SIG-M5 treated with dmso at 0.1 percent for 504 hours (cell line): ENCODE data around the gene NCLN.
"Not testable (repeated sequence)": the region's sequence is repeated elsewhere in the genome, so short reads cannot be mapped to it uniquely, and the experiment has no call there.

Source experiments
- DNase-seq: peaks from one replicate; lab custom pipeline; 2025; ENCODE audit not compliant: unreplicated experiment; lab: John Stamatoyannopoulos, UW

The NCLN gene

DNA sequence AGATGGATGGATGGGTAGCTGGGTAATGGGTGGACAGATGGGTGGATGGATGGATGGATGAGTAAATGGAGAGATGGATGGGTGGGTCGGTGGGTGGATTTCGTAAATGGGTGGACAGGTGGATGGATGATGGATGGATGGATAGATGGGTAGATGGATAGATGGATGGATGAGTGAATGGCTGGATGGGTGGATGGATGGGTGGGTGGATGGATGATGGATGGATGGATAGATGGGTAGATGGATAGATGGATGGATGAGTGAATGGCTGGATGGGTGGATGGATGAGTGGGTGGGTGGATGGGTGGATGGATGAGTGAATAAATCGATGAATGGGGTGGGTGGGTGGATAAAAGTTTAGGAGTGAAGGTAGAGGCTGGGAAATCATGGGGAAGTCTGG, 31.3 kb upstream of the NCLN start:
- DNase-seq, result not testable (repeated sequence)

GRCh38 chr19:3154957-3155736, 30.6 kb upstream of the NCLN start:
- DNase-seq, result peak; percentile 9

GRCh38 chr19:3157096-3157845, 28.5 kb upstream of the NCLN start:
- no peak for DNase-seq

GRCh38 chr19:3159565-3159964, 26.2 kb upstream of the NCLN start:
- no peak for DNase-seq

- no peak for DNase-seq
These were observed 25.5 kb upstream of the NCLN start for GRCh38 chr19:3160219-3160618.

- no peak for DNase-seq
These were observed 24.3 kb upstream of the NCLN start for GRCh38 chr19:3161453-3161852.

DNA sequence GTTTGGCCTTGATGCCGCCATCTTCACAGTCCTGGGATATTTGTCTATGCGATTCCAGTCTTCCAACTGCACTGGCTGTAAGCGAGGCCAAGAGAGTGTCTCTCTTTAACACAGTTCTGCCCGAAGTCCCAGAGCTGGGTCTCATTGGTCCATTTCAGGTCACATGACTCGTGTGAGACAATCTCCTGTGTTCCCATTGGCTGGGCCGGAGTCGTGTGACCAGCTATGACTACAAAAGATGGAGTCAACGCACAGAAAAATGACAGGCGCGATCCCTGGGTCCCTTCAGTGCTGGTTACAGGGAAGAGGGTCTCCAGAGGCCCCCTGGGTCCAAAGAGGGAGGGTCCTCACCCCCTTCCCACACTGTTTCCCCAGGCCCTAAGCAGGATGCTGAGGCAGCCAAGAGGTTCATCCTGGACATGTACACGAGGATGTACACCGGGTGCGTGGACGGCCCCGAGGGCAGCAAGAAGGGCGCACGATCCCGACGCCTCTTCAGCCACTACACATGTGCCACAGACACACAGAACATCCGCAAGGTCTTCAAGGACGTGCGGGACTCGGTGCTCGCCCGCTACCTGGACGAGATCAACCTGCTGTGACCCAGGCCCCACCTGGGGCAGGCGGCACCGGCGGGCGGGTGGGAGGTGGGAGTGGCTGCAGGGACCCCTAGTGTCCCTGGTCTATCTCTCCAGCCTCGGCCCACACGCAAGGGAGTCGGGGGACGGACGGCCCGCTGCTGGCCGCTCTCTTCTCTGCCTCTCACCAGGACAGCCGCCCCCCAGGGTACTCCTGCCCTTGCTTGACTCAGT, 23.1 kb upstream of the NCLN start:
- no peak for DNase-seq

- peak; percentile 53 for DNase-seq
These were observed 22.4 kb upstream of the NCLN start for GRCh38 chr19:3163230-3163886.

DNA sequence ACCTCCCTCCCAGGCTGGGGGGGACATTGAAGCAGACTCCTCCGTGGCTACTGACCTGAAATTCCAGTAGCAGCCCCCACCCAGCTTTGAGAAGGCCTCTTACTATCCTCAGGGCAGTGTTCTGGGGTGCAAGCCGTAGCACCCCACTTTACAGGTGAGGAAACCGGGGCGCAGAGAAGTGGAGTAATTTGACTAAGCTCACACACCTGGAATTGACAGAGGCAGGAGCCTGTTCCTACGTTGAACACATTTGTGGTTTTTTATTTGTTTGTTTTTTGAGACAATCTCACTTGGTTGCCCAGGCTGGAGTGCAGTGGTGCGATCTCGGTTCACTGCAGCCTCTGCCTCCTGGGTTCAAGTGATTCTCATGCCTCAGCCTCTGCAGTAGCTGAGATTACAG, 21.8 kb upstream of the NCLN start:
- no peak for DNase-seq

GRCh38 chr19:3167533-3168272, 18.0 kb upstream of the NCLN start:
- no peak for DNase-seq

GRCh38 chr19:3171894-3172672, 13.6 kb upstream of the NCLN start:
- DNase-seq, result no peak

DNA sequence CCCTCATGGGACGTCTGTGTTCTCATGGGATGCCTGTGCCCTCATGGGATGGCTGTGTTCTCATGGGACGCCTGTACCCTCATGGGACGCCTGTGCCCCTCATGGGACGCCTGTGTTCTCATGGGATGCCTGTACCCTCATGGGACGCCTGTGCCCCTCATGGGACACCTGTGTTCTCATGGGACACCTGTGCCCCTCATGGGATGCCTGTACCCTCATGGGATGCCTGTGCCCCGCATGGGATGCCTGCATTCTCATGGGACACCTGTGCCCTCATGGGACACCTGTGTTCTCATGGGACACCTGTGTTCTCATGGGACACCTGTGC, 13.1 kb upstream of the NCLN start:
- not testable (repeated sequence) for DNase-seq

GRCh38 chr19:3175781-3176714, 9.7 kb upstream of the NCLN start:
- DNase-seq, result no peak

DNA sequence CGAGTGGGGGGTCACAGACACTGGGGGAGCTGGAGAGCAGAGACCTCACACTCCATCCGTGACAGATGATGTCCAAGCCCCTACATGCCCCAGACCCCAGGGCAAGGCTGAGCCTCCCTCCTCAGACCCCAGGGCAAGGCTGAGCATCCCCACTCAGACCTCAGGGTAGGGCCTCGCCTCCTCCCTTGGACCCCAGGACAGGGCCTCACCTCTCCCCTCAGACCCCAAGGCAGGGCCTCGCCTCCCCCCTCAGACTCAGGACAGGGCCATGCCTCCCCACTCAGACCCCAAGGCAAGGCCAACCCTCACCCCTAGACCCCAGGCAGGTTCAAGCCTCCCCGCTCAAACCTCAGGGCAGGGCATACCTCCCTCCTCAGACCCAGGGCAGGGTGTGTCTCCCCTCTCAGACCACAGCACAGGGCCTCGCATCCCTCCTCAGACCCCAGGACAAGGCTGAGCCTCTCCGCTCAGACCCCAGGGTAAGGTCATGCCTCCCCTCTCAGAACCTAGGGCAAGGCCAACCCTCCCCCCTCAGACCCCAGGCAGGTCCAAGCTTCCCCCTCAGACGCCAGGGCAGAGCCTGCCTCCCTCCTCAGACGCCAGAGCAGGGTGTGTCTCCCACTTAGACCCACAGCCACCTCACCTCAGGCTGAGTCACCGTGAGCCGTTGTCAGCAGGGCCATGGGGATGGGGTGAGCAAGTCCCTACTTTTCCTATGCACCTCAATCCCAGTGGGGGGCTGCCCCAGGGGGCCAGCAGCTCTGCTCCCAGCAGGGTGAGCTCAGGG, 8.8 kb upstream of the NCLN start:
- peak; percentile 58 for DNase-seq

GRCh38 chr19:3178377-3178972, 7.3 kb upstream of the NCLN start, which contains the start of gene S1PR4:
TSS of gene S1PR4 (plus strand) at chr19:3178769. CDS start at chr19:3178793, 24 bp downstream.
- peak; percentile 78 for DNase-seq

- peak; percentile 25 for DNase-seq
These were observed 6.6 kb upstream of the NCLN start for GRCh38 chr19:3178973-3179738.
